NT2/D1 (cell line): ENCODE measurements around the gene ATP1A4.

Source experiments
- YY1 ChIP-seq: IDR thresholded peaks from 2 replicates; pipeline ENCODE4 v1.6.1; 2011; ENCODE audit not compliant: insufficient read length, insufficient read depth
- ZNF274 ChIP-seq: IDR thresholded peaks from 2 replicates; pipeline ENCODE4 v1.6.1; 2011; ENCODE audit warnings: mild to moderate bottlenecking, low read depth, low read length

DNA sequence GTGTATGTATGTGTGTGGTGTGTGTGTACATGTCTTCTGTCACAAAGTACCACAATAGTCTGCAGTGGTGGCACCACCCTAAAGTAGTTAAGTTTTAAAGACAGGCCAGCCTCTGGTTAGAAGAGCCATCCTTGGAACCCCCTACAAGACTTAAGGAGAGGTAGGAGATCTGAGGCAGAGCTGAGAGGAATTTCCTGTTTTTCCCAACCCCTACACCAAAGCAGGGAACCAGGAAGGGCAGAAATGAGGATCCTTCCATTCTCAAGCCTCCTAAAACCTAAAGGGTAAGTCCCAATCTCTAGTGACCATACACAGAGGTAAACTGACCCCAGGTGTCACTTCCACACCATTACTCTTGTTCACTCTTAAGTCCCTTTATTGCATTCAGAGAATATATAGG is 64.9 kb downstream of the ATP1A4 start:
- TF ChIP-seq ZNF274: no peak
- TF ChIP-seq YY1: no peak
